Fibroblast of the aortic adventitia (primary cell): ENCODE results near the gene IP6K3. TPM values are rescaled to one million over a fixed set of nuclear protein-coding genes. Genes with fewer than 3 reads are reported as not detected.

ENCODE experiments used
- DNase-seq: peaks from one replicate; pipeline ENCODE4 v3.0.0-alpha.2; 2010; ENCODE audit warnings: low read depth
- H3K4me3 ChIP-seq: 2 replicates; pipeline ENCODE4 v1.5.1; 2011; ENCODE audit warnings: low read depth, mild to moderate bottlenecking, control low read depth, low read length, moderate library complexity
- CTCF ChIP-seq: IDR thresholded peaks from 2 replicates; pipeline ENCODE4 v1.5.1; 2011; ENCODE audit warnings: mild to moderate bottlenecking, low read length, control low read depth, inconsistent platforms; ENCODE audit not compliant: insufficient read depth
- total RNA-seq: library from RNA; depleted of rRNA; stranded (reverse); fragments of >200 nt; gene quantifications from 2 replicates; pipeline ENCODE4 v1.2.3, GENCODE V29; 2012; ENCODE audit warnings: low replicate concordance

Gene IP6K3
- total RNA-seq, 1 donor, result not detected

GRCh38 chr6:33748841-33749240 lies 2.1 kb upstream of the IP6K3 start:
- no peak overlapping the region for H3K4me3 ChIP-seq
- no peak for DNase-seq
- no peak for TF ChIP-seq CTCF

GRCh38 chr6:33747823-33748222 lies 1.1 kb upstream of the IP6K3 start:
- no peak for TF ChIP-seq CTCF
- H3K4me3 ChIP-seq, result no peak overlapping the region
- DNase-seq, result no peak

- no peak for DNase-seq
- no peak overlapping the region for H3K4me3 ChIP-seq
- TF ChIP-seq CTCF, result no peak
Observed at GRCh38 chr6:33746036-33746600, 587 bp downstream of the IP6K3 start.

- no peak overlapping the region for H3K4me3 ChIP-seq
- DNase-seq, result no peak
Observed at GRCh38 chr6:33745548-33745947, 1.2 kb downstream of the IP6K3 start.

GRCh38 chr6:33744895-33745546 lies 1.7 kb downstream of the IP6K3 start:
- no peak for TF ChIP-seq CTCF
- no peak for DNase-seq
- H3K4me3 ChIP-seq, result no peak overlapping the region

More at GRCh38 chr6:33745548-33745947, 1.2 kb downstream of the IP6K3 start:
- no peak for TF ChIP-seq CTCF

- TF ChIP-seq CTCF, result peak; percentile 97
- peak; percentile 76 for DNase-seq
- H3K4me3 ChIP-seq, result no peak overlapping the region
Observed at GRCh38 chr6:33744001-33744848, 2.5 kb downstream of the IP6K3 start.
